SU-DHL-6 (cell line): ENCODE measurements around the gene MED7.

Experiments used
- H2AFZ ChIP-seq: fragments of 200-600 bp; sonication (generic); 2 replicates; pipeline ENCODE4 v1.6.1; 2014; ENCODE audit warnings: low read depth, mild to moderate bottlenecking, moderate library complexity, mixed read lengths, antibody characterized with exemption, low read length; ENCODE audit not compliant: severe bottlenecking
- H3F3A ChIP-seq: fragments of 200-600 bp; shearing (Covaris generic); 2 replicates; pipeline ENCODE4 v1.6.0; 2016; ENCODE audit warnings: antibody characterized with exemption, mild to moderate bottlenecking; ENCODE audit not compliant: insufficient read depth
- H3K27ac ChIP-seq: fragments of 200-600 bp; sonication (generic); 2 replicates; pipeline ENCODE4 v1.5.1; 2016; ENCODE audit warnings: low read depth, mild to moderate bottlenecking, low read length, moderate library complexity, mixed read lengths
- H3K27me3 ChIP-seq: fragments of 200-600 bp; sonication (generic), shearing (Covaris generic); 2 replicates; pipeline ENCODE4 v1.6.0; 2014; ENCODE audit warnings: mild to moderate bottlenecking, low read length
- H3K36me3 ChIP-seq: fragments of 200-600 bp; sonication (generic); 2 replicates; pipeline ENCODE4 v1.6.1; 2014; ENCODE audit warnings: mild to moderate bottlenecking, low read length, mixed read lengths
- H3K4me2 ChIP-seq: fragments of 300-600, 200-600 bp; shearing (Covaris generic), sonication (generic); 2 replicates; pipeline ENCODE4 v1.6.0; 2014; ENCODE audit warnings: low read length, low read depth, mild to moderate bottlenecking; ENCODE audit not compliant: poor library complexity, severe bottlenecking
- H3K4me3 ChIP-seq: fragments of 200-600 bp; sonication (generic); 2 replicates; pipeline ENCODE4 v1.5.1; 2014; ENCODE audit warnings: antibody characterized with exemption, low read length, mild to moderate bottlenecking, mixed read lengths; ENCODE audit not compliant: insufficient read depth, poor library complexity, severe bottlenecking
- H3K79me2 ChIP-seq: fragments of 200-600 bp; sonication (generic); 2 replicates; pipeline ENCODE4 v1.6.1; 2014; ENCODE audit warnings: mild to moderate bottlenecking, low read length, moderate library complexity; ENCODE audit not compliant: insufficient read depth
- H3K9ac ChIP-seq: fragments of 200-600 bp; sonication (generic); 2 replicates; pipeline ENCODE4 v1.7.0; 2014; ENCODE audit warnings: mild to moderate bottlenecking, low read length
- H3K9me2 ChIP-seq: fragments of 200-600 bp; sonication (generic); replicated peaks from 2 replicates; pipeline ENCODE4 v1.6.1; 2014; ENCODE audit warnings: low read length; ENCODE audit not compliant: insufficient read depth
- H3K9me3 ChIP-seq: fragments of 200-600 bp; sonication (generic); 2 replicates; pipeline ENCODE4 v1.6.1; 2014; ENCODE audit warnings: low read length, mixed read lengths; ENCODE audit not compliant: insufficient read depth
- H4K20me1 ChIP-seq: fragments of 200-600 bp; sonication (generic); 2 replicates; pipeline ENCODE4 v1.6.1; 2014; ENCODE audit warnings: low read depth, mild to moderate bottlenecking, antibody characterized with exemption, low read length, moderate library complexity, mixed read lengths
- CTCF ChIP-seq: fragments of 200-600 bp; sonication (generic); IDR thresholded peaks from one replicate; pipeline ENCODE4 v1.5.1; 2017; ENCODE audit warnings: antibody characterized with exemption, mild to moderate bottlenecking, low read length, moderate library complexity; ENCODE audit not compliant: insufficient read depth, poor library complexity, severe bottlenecking
- EZH2phosphoT487 ChIP-seq: fragments of 200-600 bp; sonication (generic), shearing (Covaris generic); conservative IDR thresholded peaks from 2 replicates; pipeline ENCODE4 v1.6.1; 2018; ENCODE audit warnings: mild to moderate bottlenecking, antibody characterized with exemption, low read length, moderate library complexity, mixed read lengths

MED7 gene

DNA sequence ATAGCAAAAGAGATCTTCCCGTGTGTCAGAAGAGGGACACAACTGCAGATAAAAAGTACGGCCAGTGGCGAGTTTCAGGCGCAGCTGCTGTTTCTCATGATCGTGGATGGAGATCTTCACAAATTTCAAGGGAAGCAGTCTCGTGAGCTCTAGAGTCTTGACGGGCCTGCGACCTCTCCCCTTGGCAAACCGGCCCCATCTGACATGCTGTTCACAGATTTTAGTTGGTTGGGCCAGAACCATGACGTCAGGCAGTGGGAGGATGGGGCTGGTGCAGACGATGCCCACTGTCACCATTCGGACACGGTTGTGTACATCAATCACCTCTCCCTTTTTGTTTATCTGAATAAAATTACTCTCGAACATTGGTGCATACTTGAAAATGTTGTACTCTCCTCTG, 23.0 kb upstream of the MED7 start:
- Histone ChIP-seq H3K4me2 (no peak overlapping the region), H2AFZ (no peak overlapping the region), H3K4me3 (no peak overlapping the region), H3K79me2 (no peaks in the 10 kb centered on the region), H3K9me2 (no peaks in the 10 kb centered on the region), H3K27ac (no peak overlapping the region), H4K20me1 (no peaks in the 10 kb centered on the region), H3F3A (no peaks in the 10 kb centered on the region), H3K9me3 (no peaks in the 10 kb centered on the region; the same call in 1 of the 2 replicates), H3K9ac (no peak overlapping the region), H3K36me3 (no peaks in the 10 kb centered on the region), H3K27me3 (no peaks in the 10 kb centered on the region)
- no peak for TF ChIP-seq CTCF
- no peak for TF ChIP-seq EZH2phosphoT487

DNA sequence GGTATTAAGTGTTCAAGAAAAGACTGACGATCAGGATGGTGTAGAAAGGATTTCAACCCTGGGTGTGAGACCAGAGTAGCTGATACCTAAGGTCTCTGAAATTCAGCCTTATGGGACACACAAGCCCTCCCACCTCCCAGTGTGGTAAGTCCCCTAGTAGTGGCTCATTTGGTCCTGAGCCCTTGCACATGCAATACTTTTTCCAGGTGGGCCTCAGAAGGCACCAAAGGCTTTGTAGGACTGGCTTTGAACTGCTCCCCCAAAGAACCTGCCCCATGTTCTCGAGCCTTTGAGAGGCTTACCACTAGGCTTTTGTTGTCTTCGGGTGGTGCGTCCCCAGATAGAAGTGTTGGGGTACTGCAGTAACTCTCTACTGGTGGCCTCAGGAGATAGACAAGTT, 22.6 kb upstream of the MED7 start:
- no peaks in the 10 kb centered on the region for H3K36me3 ChIP-seq
- H3K9ac ChIP-seq, result no peak overlapping the region
- H3K79me2 ChIP-seq, result no peaks in the 10 kb centered on the region
- no peak overlapping the region for H3K4me3 ChIP-seq
- H4K20me1 ChIP-seq, result no peaks in the 10 kb centered on the region
- no peak overlapping the region for H2AFZ ChIP-seq
- no peak for TF ChIP-seq CTCF
- TF ChIP-seq EZH2phosphoT487, result no peak
- H3K4me2 ChIP-seq, result no peak overlapping the region
- H3K27me3 ChIP-seq, result no peaks in the 10 kb centered on the region
- no peak overlapping the region for H3K27ac ChIP-seq
- H3K9me3 ChIP-seq, result no peaks in the 10 kb centered on the region
- no peaks in the 10 kb centered on the region for H3F3A ChIP-seq
- no peaks in the 10 kb centered on the region for H3K9me2 ChIP-seq

DNA sequence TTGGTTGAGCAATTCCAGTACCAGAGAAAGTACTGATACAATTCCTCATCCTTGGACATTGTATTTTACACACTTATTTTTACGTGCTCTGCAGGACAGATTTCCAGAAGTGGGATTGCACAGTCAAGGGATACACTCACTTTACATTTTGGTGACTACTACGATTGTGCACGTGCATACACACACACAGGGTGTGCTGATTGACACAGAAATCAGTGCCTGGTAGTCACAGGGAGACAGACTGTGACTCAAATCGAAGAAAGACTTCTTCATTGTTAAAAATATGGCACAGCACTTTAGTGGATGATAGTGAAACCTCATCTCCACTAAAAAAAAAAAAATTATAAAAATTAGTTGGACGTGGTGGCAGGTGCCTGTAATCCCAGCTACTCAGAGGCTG, 21.9 kb upstream of the MED7 start:
- Histone ChIP-seq H2AFZ (no peak overlapping the region), H3K9ac (no peak overlapping the region), H3K27me3 (no peaks in the 10 kb centered on the region), H3K4me2 (no peak overlapping the region), H3K9me2 (no peaks in the 10 kb centered on the region), H3K36me3 (no peaks in the 10 kb centered on the region), H3K27ac (no peak overlapping the region), H3K79me2 (no peaks in the 10 kb centered on the region), H3K9me3 (no peaks in the 10 kb centered on the region), H4K20me1 (no peaks in the 10 kb centered on the region), H3F3A (no peaks in the 10 kb centered on the region), H3K4me3 (no peak overlapping the region)
- TF ChIP-seq CTCF (no peak), EZH2phosphoT487 (no peak)
